H7 (cell line): Measurements from ENCODE around the gene CREG2. TPM values are rescaled to one million over a fixed set of nuclear protein-coding genes. Genes with fewer than 3 reads are reported as not detected.

Experiments used
- DNase-seq: peaks from one replicate; pipeline ENCODE4 v3.0.0; 2012
- H3K27me3 ChIP-seq: 2 replicates; pipeline ENCODE4 v1.6.0; 2011; ENCODE audit warnings: mild to moderate bottlenecking, low read length; ENCODE audit not compliant: control insufficient read depth, insufficient read depth
- H3K36me3 ChIP-seq: replicated peaks from 2 replicates; pipeline ENCODE4 v1.5.1; 2011; ENCODE audit warnings: low read length; ENCODE audit not compliant: control insufficient read depth, insufficient read depth
- H3K4me3 ChIP-seq: 2 replicates; pipeline ENCODE4 v1.5.1; 2011; ENCODE audit warnings: low read depth, mild to moderate bottlenecking, control low read depth, low read length, moderate library complexity; ENCODE audit not compliant: insufficient read depth
- total RNA-seq: library from RNA; depleted of rRNA; stranded (reverse); fragments of >200 nt; shearing (Covaris generic); gene quantifications from 2 replicates; pipeline ENCODE4 v1.2.3, GENCODE V29; 2014

Gene CREG2
- total RNA-seq, 1 experiment from 2014 or later, result 0.03 TPM

GRCh38 chr2:101418460-101419095 lies 31.3 kb upstream of the CREG2 start:
- DNase-seq, result no peak
- H3K4me3 ChIP-seq, result no peak overlapping the region
- H3K27me3 ChIP-seq, result no peaks in the 10 kb centered on the region
- no peaks in the 10 kb centered on the region for H3K36me3 ChIP-seq

DNA sequence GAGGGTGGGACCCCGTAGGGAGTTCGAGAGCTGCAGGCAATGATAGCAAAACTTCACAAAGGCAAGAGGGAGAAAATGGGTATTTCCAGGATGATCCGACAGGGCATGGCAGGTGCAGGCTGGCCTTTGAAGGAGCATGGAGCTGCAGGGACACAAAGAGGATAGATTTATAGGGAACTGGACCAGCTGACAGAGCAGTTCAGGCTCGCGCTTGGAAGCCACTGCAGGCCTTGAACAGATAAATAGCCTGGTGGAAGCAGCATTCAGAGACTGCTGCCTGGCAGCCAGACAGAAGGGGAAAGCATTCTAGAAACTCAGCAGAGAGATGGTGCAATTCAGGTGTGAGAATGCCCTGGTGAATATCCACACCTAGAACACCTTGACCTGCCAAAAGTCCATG lies 29.3 kb upstream of the CREG2 start:
- no peak for DNase-seq

GRCh38 chr2:101415884-101416283 lies 28.6 kb upstream of the CREG2 start:
- H3K4me3 ChIP-seq, result no peak overlapping the region
- no peak for DNase-seq
- no peaks in the 10 kb centered on the region for H3K36me3 ChIP-seq
- no peaks in the 10 kb centered on the region for H3K27me3 ChIP-seq

More for the DNA sequence above, 29.3 kb upstream of the CREG2 start:
- Histone ChIP-seq H3K4me3 (no peak overlapping the region), H3K27me3 (no peaks in the 10 kb centered on the region), H3K36me3 (no peaks in the 10 kb centered on the region)

- H3K27me3 ChIP-seq, result no peaks in the 10 kb centered on the region
- H3K36me3 ChIP-seq, result no peaks in the 10 kb centered on the region
- DNase-seq, result no peak
- no peak overlapping the region for H3K4me3 ChIP-seq
Measured at GRCh38 chr2:101415220-101415619, 27.9 kb upstream of the CREG2 start.

- H3K27me3 ChIP-seq, result no peaks in the 10 kb centered on the region
- H3K36me3 ChIP-seq, result no peaks in the 10 kb centered on the region
- no peak for DNase-seq
- H3K4me3 ChIP-seq, result no peak overlapping the region
Measured at GRCh38 chr2:101412092-101412694, 24.9 kb upstream of the CREG2 start.

- no peaks in the 10 kb centered on the region for H3K36me3 ChIP-seq
- no peak overlapping the region for H3K4me3 ChIP-seq
- no peak for DNase-seq
- H3K27me3 ChIP-seq, result no peaks in the 10 kb centered on the region
Measured at GRCh38 chr2:101410746-101411145, 23.4 kb upstream of the CREG2 start.

DNA sequence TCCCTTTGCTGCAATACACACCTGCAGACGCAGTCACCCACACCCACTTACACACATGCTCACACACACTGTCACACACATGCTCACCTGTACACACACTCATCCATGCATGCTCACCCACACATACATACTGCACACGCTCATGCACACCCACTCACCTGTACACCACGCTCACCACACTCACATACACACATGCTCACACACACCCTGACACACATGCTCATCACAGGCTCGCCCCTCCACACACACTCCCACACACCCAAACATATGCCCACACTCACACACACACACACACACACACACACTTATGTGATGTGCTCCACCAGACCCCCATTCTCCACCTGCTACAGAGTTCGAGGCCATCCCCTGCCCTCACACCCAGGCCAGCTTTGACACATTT lies 22.8 kb upstream of the CREG2 start:
- Histone ChIP-seq H3K4me3 (no peak overlapping the region), H3K36me3 (no peaks in the 10 kb centered on the region), H3K27me3 (no peaks in the 10 kb centered on the region)
- DNase-seq, result no peak

- Histone ChIP-seq H3K27me3 (no peaks in the 10 kb centered on the region), H3K4me3 (no peak overlapping the region), H3K36me3 (no peaks in the 10 kb centered on the region)
- DNase-seq, result peak; percentile 69
Measured at GRCh38 chr2:101409699-101410098, 22.4 kb upstream of the CREG2 start.

GRCh38 chr2:101408925-101409324 lies 21.6 kb upstream of the CREG2 start:
- no peak for DNase-seq
- H3K4me3 ChIP-seq, result no peak overlapping the region
- no peaks in the 10 kb centered on the region for H3K27me3 ChIP-seq
- no peaks in the 10 kb centered on the region for H3K36me3 ChIP-seq

- Histone ChIP-seq H3K4me3 (no peak overlapping the region), H3K36me3 (no peaks in the 10 kb centered on the region), H3K27me3 (no peaks in the 10 kb centered on the region)
- no peak for DNase-seq
Measured at GRCh38 chr2:101405351-101405899, 18.1 kb upstream of the CREG2 start.

- no peaks in the 10 kb centered on the region for H3K27me3 ChIP-seq
- no peaks in the 10 kb centered on the region for H3K36me3 ChIP-seq
- DNase-seq, result no peak
- H3K4me3 ChIP-seq, result no peak overlapping the region
Measured at GRCh38 chr2:101403745-101404144, 16.4 kb upstream of the CREG2 start.

GRCh38 chr2:101402630-101403029 lies 15.3 kb upstream of the CREG2 start:
- Histone ChIP-seq H3K36me3 (no peaks in the 10 kb centered on the region), H3K27me3 (no peaks in the 10 kb centered on the region), H3K4me3 (no peak overlapping the region)
- no peak for DNase-seq

DNA sequence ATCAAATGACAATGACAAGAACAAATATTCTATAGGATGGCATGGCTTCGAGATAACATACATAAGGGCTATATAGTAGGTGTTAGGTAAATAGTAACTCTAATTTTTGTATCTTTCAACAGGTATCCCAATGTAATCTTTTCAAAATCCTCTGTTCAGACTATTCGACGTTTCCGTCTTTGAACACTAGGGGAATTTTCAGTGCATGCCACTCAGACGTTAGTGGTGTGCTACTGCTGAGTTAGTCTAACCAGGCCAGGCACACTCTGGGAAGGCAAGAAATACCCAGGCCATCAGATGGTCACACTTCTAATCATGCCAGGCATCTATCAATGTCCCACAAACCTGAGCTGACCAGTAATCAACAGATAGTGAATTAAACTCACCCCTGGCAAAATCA lies 14.6 kb upstream of the CREG2 start:
- H3K4me3 ChIP-seq, result no peak overlapping the region
- H3K36me3 ChIP-seq, result no peaks in the 10 kb centered on the region
- no peak for DNase-seq
- no peaks in the 10 kb centered on the region for H3K27me3 ChIP-seq

DNA sequence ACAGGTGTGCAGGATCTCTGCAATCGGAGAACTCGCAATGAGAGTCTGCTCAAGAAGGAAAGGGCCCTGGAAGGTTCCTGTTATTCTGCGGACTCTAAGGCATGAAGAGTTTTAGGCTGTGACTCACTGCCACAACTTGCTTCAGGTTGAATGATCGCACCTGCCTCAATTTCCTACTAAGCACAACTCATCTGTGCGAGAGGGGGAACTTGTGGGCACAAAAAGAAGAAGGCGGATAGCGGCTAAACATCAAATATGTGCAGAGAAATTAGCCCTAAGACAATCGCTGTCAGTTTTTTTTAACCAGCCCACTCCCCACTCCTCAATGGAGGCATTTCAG lies 14.0 kb upstream of the CREG2 start:
- no peaks in the 10 kb centered on the region for H3K27me3 ChIP-seq
- H3K4me3 ChIP-seq, result no peak overlapping the region
- no peak for DNase-seq
- H3K36me3 ChIP-seq, result no peaks in the 10 kb centered on the region

DNA sequence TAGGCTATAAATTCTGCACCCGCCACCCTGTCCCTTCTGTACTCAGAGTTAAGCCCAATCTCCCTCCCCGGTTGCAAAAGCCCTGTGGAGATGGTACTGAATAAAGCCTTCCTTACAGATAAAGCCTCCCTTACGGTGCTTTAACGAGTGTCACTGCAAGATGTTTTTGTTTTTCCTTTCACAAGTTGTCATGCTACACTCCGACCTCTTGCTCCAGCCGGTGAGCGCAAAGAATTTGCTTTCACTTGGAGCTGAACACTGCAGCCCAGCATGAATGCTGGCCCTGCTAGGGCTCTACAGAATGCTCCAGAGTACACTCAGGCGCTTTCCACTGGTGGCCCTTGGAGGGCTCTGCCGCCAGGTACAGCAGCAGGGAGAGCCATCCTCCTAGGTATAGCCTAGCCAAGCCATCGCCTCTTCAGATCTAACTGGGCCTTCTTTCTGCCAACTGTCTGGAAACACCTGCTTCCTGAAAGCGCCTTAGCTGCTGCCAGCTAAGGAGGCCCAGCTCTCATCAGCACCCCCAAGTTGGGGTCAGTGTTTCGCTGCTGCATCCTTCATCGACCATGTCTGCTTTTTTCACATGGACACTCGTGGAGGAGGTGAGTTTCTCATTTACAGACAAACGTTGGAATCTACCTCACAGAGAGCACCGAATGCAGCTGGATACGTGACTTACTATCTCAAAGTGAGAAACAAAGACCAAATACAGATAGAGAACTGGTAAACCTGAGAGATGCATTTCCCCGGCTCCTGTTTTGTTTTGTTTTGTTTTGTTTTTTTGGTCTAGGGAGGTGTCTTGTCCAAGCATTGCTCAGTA lies 13.4 kb upstream of the CREG2 start:
- no peaks in the 10 kb centered on the region for H3K36me3 ChIP-seq
- no peaks in the 10 kb centered on the region for H3K27me3 ChIP-seq
- no peak for DNase-seq
- H3K4me3 ChIP-seq, result no peak overlapping the region
